ENCODE measurements around the gene ARHGAP30.
"Not testable (repeated sequence)": the region's sequence is repeated elsewhere in the genome, so short reads cannot be mapped to it uniquely, and the experiment has no call there.

The ARHGAP30 gene, protein sequence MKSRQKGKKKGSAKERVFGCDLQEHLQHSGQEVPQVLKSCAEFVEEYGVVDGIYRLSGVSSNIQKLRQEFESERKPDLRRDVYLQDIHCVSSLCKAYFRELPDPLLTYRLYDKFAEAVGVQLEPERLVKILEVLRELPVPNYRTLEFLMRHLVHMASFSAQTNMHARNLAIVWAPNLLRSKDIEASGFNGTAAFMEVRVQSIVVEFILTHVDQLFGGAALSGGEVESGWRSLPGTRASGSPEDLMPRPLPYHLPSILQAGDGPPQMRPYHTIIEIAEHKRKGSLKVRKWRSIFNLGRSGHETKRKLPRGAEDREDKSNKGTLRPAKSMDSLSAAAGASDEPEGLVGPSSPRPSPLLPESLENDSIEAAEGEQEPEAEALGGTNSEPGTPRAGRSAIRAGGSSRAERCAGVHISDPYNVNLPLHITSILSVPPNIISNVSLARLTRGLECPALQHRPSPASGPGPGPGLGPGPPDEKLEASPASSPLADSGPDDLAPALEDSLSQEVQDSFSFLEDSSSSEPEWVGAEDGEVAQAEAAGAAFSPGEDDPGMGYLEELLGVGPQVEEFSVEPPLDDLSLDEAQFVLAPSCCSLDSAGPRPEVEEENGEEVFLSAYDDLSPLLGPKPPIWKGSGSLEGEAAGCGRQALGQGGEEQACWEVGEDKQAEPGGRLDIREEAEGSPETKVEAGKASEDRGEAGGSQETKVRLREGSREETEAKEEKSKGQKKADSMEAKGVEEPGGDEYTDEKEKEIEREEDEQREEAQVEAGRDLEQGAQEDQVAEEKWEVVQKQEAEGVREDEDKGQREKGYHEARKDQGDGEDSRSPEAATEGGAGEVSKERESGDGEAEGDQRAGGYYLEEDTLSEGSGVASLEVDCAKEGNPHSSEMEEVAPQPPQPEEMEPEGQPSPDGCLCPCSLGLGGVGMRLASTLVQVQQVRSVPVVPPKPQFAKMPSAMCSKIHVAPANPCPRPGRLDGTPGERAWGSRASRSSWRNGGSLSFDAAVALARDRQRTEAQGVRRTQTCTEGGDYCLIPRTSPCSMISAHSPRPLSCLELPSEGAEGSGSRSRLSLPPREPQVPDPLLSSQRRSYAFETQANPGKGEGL

DNA sequence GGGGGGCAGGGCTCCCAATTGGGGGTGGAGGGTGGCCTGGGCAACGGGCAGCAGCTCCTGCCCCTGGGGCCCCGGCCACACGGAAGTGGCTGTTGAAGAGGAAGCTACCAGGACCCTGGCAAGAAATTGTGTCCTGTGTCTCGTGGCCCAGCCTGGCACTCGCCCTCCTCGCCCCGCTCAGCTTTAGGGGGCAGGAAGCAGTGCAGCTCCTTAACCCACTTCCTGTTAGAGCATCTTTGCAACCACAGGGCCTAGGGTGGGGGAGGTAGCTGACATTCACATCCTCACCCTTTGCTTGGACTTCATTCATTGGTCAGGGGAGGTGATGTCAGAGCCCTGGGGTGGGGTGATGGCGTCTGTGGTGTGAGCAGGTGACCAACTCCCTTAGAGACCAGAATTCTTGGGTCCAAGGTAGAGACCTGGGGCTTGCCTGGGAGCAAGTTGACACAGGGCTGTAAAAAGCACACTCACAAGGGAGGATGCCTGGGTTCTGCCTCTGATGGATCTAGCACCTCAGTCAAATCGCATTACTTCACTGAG lies at the start of gene ARHGAP30:
ARHGAP30 (minus strand) TSS at position 161 of the 540 bp plus-strand sequence. CDS start 267 bp downstream, outside the sequence.
- peak; percentile 95 for DNase-seq

DNA sequence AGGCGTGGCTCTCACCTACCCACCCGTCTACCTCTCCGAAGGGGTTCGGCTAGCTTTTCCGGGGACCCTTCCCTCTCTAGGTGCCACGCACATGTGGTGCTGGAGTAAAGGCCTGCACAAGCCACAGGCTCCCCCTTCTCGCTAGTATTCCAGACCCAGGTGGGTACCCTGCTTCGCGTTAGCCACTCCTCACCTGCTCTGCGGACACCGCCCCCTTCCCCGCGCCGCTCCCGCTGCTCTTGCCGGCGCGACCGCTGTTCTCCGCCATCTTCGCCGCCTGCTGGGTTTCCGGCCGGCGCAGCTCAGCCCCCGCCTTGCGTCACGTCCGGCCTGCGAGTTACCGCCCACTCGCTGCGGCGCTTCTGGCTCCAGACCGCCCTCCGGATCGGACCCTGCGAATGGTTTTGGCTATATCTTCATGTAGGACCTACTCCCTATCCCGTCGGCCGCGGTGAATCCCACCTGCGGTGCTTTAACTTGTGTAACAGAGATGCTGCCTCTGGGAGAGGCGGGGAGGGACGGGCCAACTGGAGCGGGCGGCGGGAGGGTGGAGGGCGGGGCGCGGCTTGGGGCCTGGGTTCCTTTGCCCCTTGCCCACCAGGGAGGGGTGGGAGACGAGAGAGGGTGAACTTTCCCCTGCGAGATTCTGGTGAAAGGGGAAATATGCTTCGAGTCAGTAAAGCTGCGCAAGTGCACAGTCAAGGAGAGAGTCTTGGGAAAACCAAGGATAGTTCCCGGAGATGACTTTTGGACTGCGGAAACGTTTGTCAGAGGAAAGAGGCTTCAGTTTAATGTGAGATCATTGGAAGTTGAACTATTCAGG lies 48.3 kb upstream of the ARHGAP30 start, which contains the start of the genes NIT1 and PFDN2:
NIT1 (plus strand) TSS at position 347 of the 823 bp plus-strand sequence; CDS start at position 419, 72 bp downstream.
PFDN2 (minus strand) TSS at position 279 of the 823 bp plus-strand sequence; CDS start at position 268, 11 bp downstream.
- DNase-seq, result peak; percentile 84 to 85

DNA sequence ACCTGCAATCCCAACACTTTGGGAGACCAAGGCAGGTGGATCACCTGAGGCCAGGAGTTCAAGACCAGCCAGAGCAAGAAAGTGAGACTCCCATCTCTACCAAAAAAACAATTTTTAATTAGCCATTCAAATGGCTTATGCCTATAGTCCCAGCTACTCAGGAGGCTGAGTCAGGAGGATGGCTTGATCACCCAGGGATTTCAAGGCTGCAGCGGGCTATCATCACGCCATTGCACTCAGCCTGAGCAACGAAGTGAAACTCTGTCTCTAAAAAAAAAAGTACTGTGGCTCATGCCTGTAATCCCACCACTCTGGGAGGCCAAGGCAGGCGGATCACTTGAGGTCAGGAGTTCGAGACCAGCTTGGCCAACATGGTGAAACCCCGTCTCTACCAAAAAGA lies 46.3 kb upstream of the ARHGAP30 start:
- DNase-seq, result not testable (repeated sequence)

DNA sequence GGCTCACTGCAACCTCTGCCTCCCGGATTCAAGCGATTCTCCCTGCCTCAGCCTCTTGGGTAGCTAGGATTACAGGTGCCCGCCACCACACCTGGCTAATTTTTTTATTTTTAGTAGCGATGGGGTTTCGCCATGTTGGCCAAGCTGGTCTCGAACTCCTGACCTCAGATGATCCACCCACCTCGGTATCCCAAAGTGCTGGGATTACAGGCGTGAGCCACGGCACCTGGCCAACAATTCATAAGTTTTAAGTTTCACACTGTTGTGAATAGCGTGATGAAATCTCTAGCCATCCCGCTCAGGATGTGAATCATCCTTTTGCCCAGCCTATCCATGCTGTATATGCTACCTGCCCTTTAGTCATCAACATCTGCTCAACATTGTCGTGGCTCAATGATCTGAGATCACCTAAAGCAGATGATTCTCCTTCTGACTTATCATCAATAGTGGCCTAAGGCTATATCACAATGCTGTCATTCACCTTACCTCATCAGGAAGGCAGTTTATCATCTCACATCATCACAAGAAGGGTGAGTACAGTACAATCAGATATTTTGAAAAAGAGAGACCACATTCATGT lies 45.5 kb upstream of the ARHGAP30 start:
- no peak for DNase-seq

DNA sequence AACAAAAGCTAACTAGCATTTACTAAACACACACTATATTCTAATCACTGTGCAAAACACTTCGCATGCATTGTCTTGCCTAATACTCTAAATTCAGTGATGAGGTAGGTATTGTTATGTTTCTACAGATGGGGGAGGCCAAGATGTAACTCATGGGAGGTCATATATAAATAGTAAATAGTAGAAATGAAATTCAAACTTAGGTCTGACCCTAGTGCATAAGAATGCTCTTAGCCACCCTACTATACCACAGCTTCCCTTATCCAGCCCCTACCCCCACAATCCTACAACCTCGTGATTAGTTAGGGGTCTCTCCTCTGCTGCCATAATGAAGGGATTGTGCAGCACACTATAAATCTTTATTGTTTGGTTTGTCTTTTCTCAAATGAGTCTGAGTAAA lies 44.9 kb upstream of the ARHGAP30 start:
- no peak for DNase-seq

DNA sequence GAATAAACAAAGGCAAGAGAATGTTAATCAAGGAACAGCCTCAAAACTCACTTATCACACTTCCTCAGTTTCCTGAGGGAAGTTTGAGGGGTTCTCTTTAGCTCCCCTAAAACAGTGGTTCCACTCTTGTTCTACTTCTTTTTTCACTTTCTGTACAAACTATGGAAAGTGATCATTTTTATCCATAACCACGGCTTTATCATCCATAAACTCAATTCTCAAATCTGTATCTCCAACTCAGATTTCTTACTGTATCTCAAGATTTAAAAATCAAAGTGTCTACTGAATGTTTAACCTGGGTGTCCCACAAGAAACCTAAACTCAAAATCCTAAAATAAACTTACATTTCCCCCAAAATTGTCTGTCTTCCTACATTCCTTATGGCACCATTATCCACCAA lies 44.2 kb upstream of the ARHGAP30 start:
- DNase-seq, result no peak

DNA sequence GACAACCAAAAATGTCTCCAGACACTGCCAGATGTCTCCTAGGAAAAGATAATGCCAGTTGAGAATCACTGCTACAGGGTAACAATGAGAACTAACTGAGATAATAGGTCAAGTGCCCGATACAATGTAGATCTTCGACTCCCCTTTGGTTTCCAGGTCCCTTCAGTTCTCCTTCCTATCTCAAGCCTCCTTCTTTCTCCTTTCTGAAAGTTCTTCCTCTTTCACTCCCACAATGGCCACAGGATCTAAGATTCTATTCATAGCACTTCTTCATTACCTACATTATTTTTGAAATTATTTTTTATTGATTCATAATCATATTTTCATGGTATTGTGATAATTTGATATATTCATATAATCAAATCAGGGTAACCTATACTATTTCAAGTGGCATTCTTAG lies 41.8 kb upstream of the ARHGAP30 start:
- DNase-seq, result no peak

DNA sequence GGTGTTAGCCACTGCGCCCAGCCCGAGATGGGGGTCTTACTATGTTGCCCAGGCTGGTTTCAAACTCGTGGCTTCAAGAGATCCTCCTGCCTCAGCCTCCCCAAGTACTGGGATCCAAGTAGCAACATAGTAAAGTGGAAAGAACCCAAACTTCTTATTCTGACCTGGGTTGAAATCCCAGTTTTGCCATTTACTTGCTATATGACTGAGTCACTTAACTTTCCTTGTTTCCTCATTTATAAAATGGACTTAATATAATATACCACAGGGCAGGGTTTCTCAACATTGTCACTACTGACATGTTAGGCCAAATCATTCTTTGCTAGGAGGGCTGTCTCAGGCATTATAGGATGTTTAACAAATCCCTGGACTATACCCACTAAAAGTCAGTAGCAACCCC lies 41.4 kb upstream of the ARHGAP30 start:
- DNase-seq, result no peak

DNA sequence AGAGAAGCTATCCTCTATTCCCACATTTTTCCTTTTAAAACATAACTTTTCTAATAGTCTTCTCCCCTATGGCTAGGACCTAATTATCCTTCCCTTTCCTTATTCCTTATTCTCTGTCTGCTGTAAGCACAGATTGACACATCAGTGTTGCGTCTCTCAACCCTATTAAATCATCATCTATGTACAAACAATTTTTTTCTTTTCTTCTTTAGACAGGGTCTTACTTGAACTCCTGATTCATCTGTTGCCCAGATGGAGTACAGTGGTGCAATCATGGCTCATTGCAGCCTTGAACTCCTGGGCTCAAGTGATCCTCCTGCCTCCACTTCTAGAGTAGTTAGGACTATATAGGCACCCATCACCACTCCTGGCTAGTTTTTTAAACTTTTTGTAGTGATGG lies 36.7 kb upstream of the ARHGAP30 start:
- no peak for DNase-seq

DNA sequence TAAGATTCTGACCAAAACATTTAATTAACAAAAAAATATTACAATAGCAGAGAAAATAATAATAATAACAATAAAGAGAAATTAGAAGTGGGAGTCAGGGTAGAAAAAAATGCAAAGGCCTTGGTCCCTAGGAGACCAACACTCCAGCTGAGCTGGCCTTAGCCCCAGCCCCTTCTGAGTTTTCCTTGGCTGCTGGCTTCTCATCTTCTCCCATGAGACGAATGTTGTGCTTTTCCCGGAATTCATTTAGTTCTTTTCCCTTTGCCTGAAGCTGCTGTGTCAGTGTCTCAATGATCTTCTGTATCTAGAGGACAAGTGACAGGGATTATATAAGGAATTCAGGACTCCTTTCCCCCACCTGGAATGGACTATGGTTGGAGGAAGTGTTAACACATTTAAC lies 30.9 kb upstream of the ARHGAP30 start:
- no peak for DNase-seq

DNA sequence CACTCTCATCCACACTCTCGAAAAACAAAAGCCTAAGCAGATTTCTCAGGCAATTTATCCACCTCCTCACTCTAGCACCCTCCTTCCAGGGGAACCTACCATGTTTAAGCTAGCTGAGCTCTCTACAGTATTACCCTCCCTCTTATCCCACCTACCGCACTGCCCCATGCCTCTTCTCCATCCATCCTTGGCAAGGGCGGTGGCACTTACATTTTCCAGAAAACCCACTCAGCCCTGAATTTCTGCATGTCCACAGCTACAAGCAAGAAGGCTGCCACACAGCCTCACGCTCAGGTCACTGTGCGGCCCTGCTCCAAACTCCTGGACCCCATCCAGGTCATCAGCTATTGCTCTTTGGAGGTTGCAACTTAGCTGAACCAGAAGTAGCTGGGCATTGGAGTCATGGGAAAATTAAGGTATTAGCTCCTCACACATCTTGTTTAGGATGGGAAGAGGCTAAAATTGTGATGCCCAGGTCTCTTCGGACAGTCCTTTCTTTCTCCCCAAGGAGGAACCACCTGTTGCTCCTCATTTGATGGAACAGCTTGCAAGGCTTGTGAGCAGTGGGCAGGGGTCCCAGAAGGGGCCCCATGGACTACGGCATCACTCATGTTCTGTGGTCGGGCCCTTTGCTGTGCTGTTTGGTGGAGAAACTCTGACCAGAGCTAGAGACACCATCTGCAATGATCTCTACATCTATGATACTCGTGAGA lies 29.6 kb upstream of the ARHGAP30 start:
- DNase-seq, result no peak

DNA sequence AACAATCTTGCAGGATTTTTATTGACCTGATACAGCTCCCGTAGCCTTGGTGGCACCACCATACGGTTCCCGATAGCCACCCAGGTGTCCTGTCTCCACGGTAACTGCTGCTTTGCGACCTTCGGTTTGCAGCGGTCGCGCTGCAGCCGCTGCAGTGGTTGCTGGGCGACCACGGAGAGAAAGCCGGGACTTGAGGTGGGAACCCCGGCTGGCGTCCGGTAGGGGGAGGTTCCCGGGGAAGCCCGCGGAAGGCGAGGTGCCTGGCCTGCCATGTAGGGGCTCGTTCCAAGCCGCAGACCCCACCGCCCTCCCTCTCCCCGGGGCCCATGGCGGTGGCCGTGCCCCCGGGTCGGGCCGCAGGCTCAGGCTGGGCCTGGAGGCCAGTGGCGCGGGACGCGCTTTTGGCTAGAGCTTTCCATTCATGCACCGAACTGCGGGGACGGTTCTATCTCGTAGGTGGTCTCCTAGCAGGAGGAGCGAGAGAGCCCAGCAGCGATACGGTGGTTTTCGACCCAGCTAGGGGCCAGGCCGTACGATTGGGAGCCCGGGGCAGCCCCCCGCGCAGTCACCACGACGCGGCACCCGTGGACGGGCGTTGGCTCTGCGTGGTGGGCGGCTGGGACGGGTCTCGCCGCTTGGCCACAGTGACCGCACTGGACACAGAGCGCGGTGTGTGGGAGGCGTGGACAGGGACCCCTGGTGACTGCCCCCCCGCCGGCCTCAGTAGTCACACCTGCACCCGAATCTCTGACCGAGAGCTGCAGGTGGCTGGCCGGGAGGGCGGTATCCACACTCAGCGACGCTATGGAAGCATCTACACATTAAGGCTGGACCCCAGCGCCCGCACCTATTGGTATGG lies 28.7 kb upstream of the ARHGAP30 start, which contains the start of gene KLHDC9:
KLHDC9 (plus strand) TSS at position 152 of the 859 bp plus-strand sequence; CDS start at position 327, 175 bp downstream.
- DNase-seq, result peak; percentile 77 to 87

DNA sequence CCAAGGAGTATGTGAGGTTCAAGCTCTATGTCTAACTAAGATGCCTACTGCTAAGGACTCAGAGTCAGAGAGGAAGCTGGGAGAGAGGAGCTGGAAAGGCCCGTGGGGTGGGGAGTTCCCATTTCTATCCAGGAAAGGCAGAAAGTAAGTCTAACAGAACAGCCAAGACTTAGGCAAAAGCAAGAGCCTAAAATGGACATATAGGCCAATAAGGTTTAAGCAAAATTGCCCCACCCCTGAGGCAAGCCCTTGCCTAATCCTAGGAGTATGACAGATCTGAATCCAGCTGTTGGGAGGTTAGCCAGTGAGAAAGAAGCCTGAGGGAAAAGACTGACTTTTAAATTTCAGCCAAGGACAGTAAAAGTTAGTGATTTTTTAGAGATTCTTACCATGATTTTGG lies 26.8 kb upstream of the ARHGAP30 start:
- no peak for DNase-seq

DNA sequence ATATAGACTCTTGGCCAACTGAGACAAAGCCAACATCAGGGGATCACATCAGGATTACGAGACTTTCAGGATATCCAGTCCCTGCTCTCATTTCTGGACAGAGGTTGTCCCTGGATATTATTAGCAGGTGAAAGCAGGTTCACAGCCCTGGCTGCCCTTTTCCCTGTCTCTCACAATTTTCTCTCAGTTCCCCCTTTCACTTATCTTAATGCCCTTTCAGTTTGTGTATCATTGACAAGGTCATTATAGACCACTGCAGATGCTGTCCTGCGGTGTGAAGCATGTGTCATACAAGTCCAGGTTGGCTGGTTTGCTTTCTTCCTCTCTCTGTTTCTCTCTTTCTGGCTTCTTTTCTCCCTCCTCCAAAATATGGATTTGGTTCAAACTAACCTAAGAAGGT lies 26.3 kb upstream of the ARHGAP30 start:
- DNase-seq, result no peak

DNA sequence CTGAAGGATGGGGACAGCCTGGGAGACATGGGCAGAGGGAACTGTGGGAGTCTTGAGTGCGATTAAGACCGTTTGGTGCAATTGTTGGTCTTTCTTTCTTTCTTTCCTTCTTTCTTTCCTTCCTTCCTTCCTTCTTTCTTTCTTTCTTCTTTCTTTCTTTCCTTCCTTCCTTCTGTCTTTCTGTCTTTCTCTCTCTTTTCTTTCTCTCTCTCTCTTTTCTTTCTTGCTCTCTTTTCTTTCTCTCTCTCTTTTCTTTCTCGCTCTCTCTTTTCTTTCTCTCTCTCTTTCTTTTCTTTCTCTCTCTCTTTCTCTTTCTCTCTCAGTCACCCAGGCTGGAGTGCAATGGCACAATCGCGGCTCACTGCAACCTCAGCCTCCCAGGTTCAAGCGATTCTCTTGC lies 25.5 kb upstream of the ARHGAP30 start:
- no peak for DNase-seq

DNA sequence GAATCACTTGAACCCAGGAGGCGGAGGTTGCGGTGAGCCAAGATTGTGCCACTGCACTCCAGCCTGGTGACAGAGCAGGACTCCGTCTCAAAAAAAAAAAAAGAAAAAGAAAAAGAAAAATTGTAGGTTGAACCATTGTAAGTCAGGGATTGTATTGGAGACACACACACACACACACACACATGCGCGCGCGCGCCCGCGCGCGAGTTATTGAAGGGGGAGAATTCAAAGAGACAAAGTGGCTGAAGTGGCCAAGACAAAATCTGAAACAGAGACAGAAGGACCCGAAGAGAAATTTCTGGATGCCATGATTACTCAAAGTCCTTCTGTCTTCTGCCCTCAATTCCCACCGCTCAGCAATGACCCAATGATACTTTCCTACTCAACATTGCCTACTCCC lies 24.8 kb upstream of the ARHGAP30 start:
- no peak for DNase-seq

DNA sequence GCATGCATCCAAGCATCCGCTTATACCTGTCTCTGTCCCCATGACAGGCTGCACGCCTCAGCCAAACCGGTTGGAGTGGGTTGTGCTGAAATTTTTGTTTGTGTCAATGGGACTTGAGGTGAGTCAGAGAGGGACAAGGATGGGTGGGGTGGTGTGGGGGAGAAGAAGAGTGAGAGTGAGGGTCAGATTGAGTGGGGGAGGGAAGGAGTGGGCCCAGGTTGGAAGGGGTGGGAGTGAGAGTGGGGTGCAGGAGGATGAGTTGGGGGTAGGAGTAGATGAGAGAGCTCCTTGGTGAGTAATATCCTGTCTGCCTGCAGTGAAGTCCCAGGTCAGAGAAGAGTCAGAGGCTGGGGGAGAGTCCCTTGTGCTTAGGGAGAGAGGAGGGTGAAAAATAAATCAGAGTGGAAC lies 22.9 kb upstream of the ARHGAP30 start:
- no peak for DNase-seq

DNA sequence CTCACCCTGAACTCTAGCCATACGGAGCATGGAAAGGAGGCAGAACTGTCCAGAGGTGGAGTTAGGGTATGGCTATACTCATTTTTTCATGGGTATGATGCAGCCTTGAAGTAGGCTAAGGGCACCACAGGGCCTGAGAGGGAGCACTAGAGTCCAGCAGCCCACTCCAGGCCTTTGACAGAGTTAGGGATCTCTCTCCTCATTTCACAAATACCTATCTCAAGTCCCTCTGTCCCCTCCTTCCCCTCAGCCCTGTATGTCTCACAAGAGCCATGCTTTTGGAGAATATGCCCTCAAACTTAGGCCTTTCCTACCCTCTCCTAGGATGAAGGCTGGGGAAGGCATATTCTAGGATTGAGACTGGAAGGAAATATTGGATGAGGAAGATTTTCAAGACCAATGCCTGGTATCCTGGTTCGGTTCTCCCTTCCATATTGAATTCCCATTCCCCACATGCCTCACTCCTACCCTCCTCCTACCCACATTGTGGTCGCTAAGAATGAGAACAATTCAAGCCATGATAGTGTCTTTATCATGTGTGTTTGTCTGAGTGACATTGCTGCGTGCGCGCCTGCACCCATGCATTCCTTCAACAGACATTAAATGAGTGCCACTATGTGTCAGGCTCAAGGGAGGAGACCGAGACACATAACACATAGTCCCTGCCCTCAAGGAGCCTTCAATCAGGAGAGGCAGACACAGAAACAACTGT lies 22.3 kb upstream of the ARHGAP30 start:
- DNase-seq, result no peak

DNA sequence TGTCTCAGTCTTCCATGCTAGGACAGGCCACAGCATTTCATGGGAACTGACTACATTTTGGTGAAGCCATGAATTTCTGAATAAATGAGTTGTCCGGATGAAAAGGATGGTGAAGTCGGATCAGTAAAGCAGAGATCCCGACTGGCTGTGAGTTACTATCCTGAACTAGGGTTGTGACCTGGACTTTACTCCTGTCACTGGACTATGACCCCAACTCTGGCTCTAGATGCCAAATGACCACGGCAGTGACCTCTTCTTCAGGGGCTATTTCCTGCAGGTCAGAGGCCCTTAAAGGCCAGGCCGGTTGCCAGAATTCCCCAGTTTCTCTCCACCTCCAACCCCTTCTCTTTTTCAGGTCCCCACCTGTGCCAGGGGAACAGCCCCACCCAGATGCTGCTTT lies 21.4 kb upstream of the ARHGAP30 start:
- DNase-seq, result no peak
